ENCODE measurements around the gene TGFBR2. TPM values are rescaled to one million over a fixed set of nuclear protein-coding genes. Genes with fewer than 3 reads are reported as not detected.
A peak's percentile ranks its signal among the peaks of the same experiment; 100 is the strongest.

TGFBR2 gene
- total and polyA plus RNA-seq, 5 donors from 2014 or later: 35.8 to 92.6 (median 57.4) TPM

- Mint-ChIP-seq H3K4me3 (peak overlapping the region in 2 of 4 donors; percentile 22 to 51), H3K27me3 (no peaks in the 10 kb centered on the region), H3K36me3 (peaks cover 19% of the 10 kb centered on the region), H3K9me3 (no peaks in the 10 kb centered on the region), H3K4me1 (peaks cover 61 to 91% (median 73%) of the 10 kb centered on the region in 4 donors), H3K27ac (peak overlapping the region; percentile 33 to 90 (median 90))
- Histone ChIP-seq H3K4me3 (ENCODE audit: low read depth, low read length) (no peak overlapping the region), H3K27me3 (ENCODE audit: control insufficient read depth, insufficient read depth, low read length) (no peaks in the 10 kb centered on the region), H3K36me3 (ENCODE audit: control insufficient read depth, insufficient read depth, low read length) (peaks cover 15% of the 10 kb centered on the region), H3K27ac (ENCODE audit: insufficient read depth, low read length, poor library complexity, severe bottlenecking) (no peak overlapping the region), H3K9me3 (ENCODE audit: control insufficient read depth in 2 of 2, low read length in 2 of 2) (no peaks in the 10 kb centered on the region), H3K4me1 (ENCODE audit: control insufficient read depth, insufficient read depth, low read length, poor library complexity, severe bottlenecking) (peaks cover 84% of the 10 kb centered on the region)
- no peak for DNase-seq
- no peak for ATAC-seq (ENCODE audit: low read depth in 2 of 2)
Measured at GRCh38 chr3:30662836-30663235, 56.4 kb downstream of the TGFBR2 start.

- Mint-ChIP-seq H3K4me3 (peak overlapping the region in 3 of 4 donors; percentile 2 to 61 (median 51)), H3K4me1 (peaks cover 58 to 91% (median 72%) of the 10 kb centered on the region in 4 donors), H3K36me3 (peaks cover 27% of the 10 kb centered on the region), H3K27ac (peak overlapping the region; percentile 90 to 95 (median 91)), H3K27me3 (no peaks in the 10 kb centered on the region), H3K9me3 (peaks cover 0 to 4% (median 0%) of the 10 kb centered on the region in 7 donors)
- Histone ChIP-seq H3K4me3 (ENCODE audit: low read depth, low read length) (no peak overlapping the region), H3K4me1 (ENCODE audit: control insufficient read depth, insufficient read depth, low read length, poor library complexity, severe bottlenecking) (peaks cover 75% of the 10 kb centered on the region), H3K27ac (ENCODE audit: insufficient read depth, low read length, poor library complexity, severe bottlenecking) (peak overlapping the region; percentile 50), H3K36me3 (ENCODE audit: control insufficient read depth, insufficient read depth, low read length) (peaks cover 15% of the 10 kb centered on the region), H3K27me3 (ENCODE audit: control insufficient read depth, insufficient read depth, low read length) (no peaks in the 10 kb centered on the region), H3K9me3 (ENCODE audit: control insufficient read depth in 2 of 2, low read length in 2 of 2) (no peaks in the 10 kb centered on the region)
- DNase-seq (no peak), ATAC-seq (ENCODE audit: low read depth in 2 of 2) (no peak)
Measured at GRCh38 chr3:30663533-30664241, 57.3 kb downstream of the TGFBR2 start.

GRCh38 chr3:30664459-30664858 lies 58.1 kb downstream of the TGFBR2 start:
- Mint-ChIP-seq H3K4me3 (peak overlapping the region; percentile 51 to 68 (median 56)), H3K27me3 (no peaks in the 10 kb centered on the region), H3K36me3 (peaks cover 31% of the 10 kb centered on the region), H3K27ac (peak overlapping the region; percentile 87 to 95 (median 90)), H3K4me1 (peaks cover 54 to 90% (median 66%) of the 10 kb centered on the region in 4 donors), H3K9me3 (peaks cover 0 to 4% (median 0%) of the 10 kb centered on the region in 7 donors)
- Histone ChIP-seq H3K9me3 (ENCODE audit: control insufficient read depth in 2 of 2, low read length in 2 of 2) (no peaks in the 10 kb centered on the region), H3K36me3 (ENCODE audit: control insufficient read depth, insufficient read depth, low read length) (peaks cover 19% of the 10 kb centered on the region), H3K27ac (ENCODE audit: insufficient read depth, low read length, poor library complexity, severe bottlenecking) (peak overlapping the region; percentile 50), H3K27me3 (ENCODE audit: control insufficient read depth, insufficient read depth, low read length) (no peaks in the 10 kb centered on the region), H3K4me1 (ENCODE audit: control insufficient read depth, insufficient read depth, low read length, poor library complexity, severe bottlenecking) (peaks cover 68% of the 10 kb centered on the region), H3K4me3 (ENCODE audit: low read depth, low read length) (peak overlapping the region; percentile 63)
- DNase-seq (peak in 1 of 3 donors; percentile 23), ATAC-seq (ENCODE audit: low read depth in 2 of 2) (no peak)

- Histone ChIP-seq H3K9me3 (ENCODE audit: control insufficient read depth in 2 of 2, low read length in 2 of 2) (no peaks in the 10 kb centered on the region), H3K4me3 (ENCODE audit: low read depth, low read length) (peak overlapping the region; percentile 63), H3K27ac (ENCODE audit: insufficient read depth, low read length, poor library complexity, severe bottlenecking) (peak overlapping the region; percentile 50), H3K4me1 (ENCODE audit: control insufficient read depth, insufficient read depth, low read length, poor library complexity, severe bottlenecking) (peaks cover 63% of the 10 kb centered on the region), H3K27me3 (ENCODE audit: control insufficient read depth, insufficient read depth, low read length) (no peaks in the 10 kb centered on the region), H3K36me3 (ENCODE audit: control insufficient read depth, insufficient read depth, low read length) (peaks cover 22% of the 10 kb centered on the region)
- peaks cover 0 to 4% (median 0%) of the 10 kb centered on the region in 7 donors for H3K9me3 Mint-ChIP-seq
- peak in 2 of 3 donors; percentile 59 to 74 for DNase-seq
- peaks cover 35% of the 10 kb centered on the region for H3K36me3 Mint-ChIP-seq
- no peaks in the 10 kb centered on the region for H3K27me3 Mint-ChIP-seq
- H3K27ac Mint-ChIP-seq: peak overlapping the region; percentile 87 to 95 (median 90)
- peaks cover 54 to 92% (median 68%) of the 10 kb centered on the region in 4 donors for H3K4me1 Mint-ChIP-seq
- peak overlapping the region; percentile 26 to 68 (median 54) for H3K4me3 Mint-ChIP-seq
- peak; percentile 68 to 75 for ATAC-seq (ENCODE audit: low read depth in 2 of 2)
Measured at GRCh38 chr3:30664884-30665283, 58.5 kb downstream of the TGFBR2 start.

- Histone ChIP-seq H3K36me3 (ENCODE audit: control insufficient read depth, insufficient read depth, low read length) (peaks cover 21% of the 10 kb centered on the region), H3K27ac (ENCODE audit: insufficient read depth, low read length, poor library complexity, severe bottlenecking) (peak overlapping the region; percentile 50), H3K4me1 (ENCODE audit: control insufficient read depth, insufficient read depth, low read length, poor library complexity, severe bottlenecking) (peaks cover 57% of the 10 kb centered on the region), H3K27me3 (ENCODE audit: control insufficient read depth, insufficient read depth, low read length) (no peaks in the 10 kb centered on the region), H3K9me3 (ENCODE audit: control insufficient read depth in 2 of 2, low read length in 2 of 2) (no peaks in the 10 kb centered on the region), H3K4me3 (ENCODE audit: low read depth, low read length) (no peak overlapping the region)
- Mint-ChIP-seq H3K27ac (peak overlapping the region; percentile 87 to 95 (median 90)), H3K27me3 (no peaks in the 10 kb centered on the region), H3K36me3 (peaks cover 39% of the 10 kb centered on the region), H3K4me1 (peaks cover 58 to 96% (median 72%) of the 10 kb centered on the region in 4 donors), H3K4me3 (peak overlapping the region; percentile 26 to 68 (median 54)), H3K9me3 (peaks cover 0 to 4% (median 0%) of the 10 kb centered on the region in 7 donors)
- ATAC-seq (ENCODE audit: low read depth in 2 of 2) (no peak), DNase-seq (no peak)
Measured at GRCh38 chr3:30665539-30665938, 59.1 kb downstream of the TGFBR2 start.

GRCh38 chr3:30666572-30667279 lies 60.3 kb downstream of the TGFBR2 start:
- peaks cover 45% of the 10 kb centered on the region for H3K4me1 ChIP-seq (ENCODE audit: control insufficient read depth, insufficient read depth, low read length, poor library complexity, severe bottlenecking)
- peaks cover 44% of the 10 kb centered on the region for H3K36me3 Mint-ChIP-seq
- ATAC-seq (ENCODE audit: low read depth in 2 of 2) (no peak), DNase-seq (no peak)
- H3K4me1 Mint-ChIP-seq: peaks cover 48 to 96% (median 67%) of the 10 kb centered on the region in 4 donors
- H3K4me3 ChIP-seq (ENCODE audit: low read depth, low read length): no peak overlapping the region
- peaks cover 0 to 4% (median 0%) of the 10 kb centered on the region in 7 donors for H3K9me3 Mint-ChIP-seq
- peak overlapping the region; percentile 56 for H3K27ac ChIP-seq (ENCODE audit: insufficient read depth, low read length, poor library complexity, severe bottlenecking)
- H3K27me3 Mint-ChIP-seq: no peaks in the 10 kb centered on the region
- H3K9me3 ChIP-seq (ENCODE audit: control insufficient read depth in 2 of 2, low read length in 2 of 2): no peaks in the 10 kb centered on the region
- peak overlapping the region in 2 of 4 donors; percentile 33 to 67 for H3K4me3 Mint-ChIP-seq
- peaks cover 26% of the 10 kb centered on the region for H3K36me3 ChIP-seq (ENCODE audit: control insufficient read depth, insufficient read depth, low read length)
- peak overlapping the region; percentile 80 to 89 (median 82) for H3K27ac Mint-ChIP-seq
- no peaks in the 10 kb centered on the region for H3K27me3 ChIP-seq (ENCODE audit: control insufficient read depth, insufficient read depth, low read length)

GRCh38 chr3:30667280-30667651 lies 60.9 kb downstream of the TGFBR2 start:
- H3K36me3 Mint-ChIP-seq: peaks cover 47% of the 10 kb centered on the region
- peaks cover 0 to 4% (median 0%) of the 10 kb centered on the region in 7 donors for H3K9me3 Mint-ChIP-seq
- DNase-seq (peak in 1 of 3 donors; percentile 73), ATAC-seq (ENCODE audit: low read depth in 2 of 2) (peak in 1 of 2 donors; percentile 25)
- Histone ChIP-seq H3K27me3 (ENCODE audit: control insufficient read depth, insufficient read depth, low read length) (no peaks in the 10 kb centered on the region), H3K9me3 (ENCODE audit: control insufficient read depth in 2 of 2, low read length in 2 of 2) (no peaks in the 10 kb centered on the region), H3K27ac (ENCODE audit: insufficient read depth, low read length, poor library complexity, severe bottlenecking) (peak overlapping the region; percentile 56), H3K4me1 (ENCODE audit: control insufficient read depth, insufficient read depth, low read length, poor library complexity, severe bottlenecking) (peaks cover 44% of the 10 kb centered on the region), H3K36me3 (ENCODE audit: control insufficient read depth, insufficient read depth, low read length) (peaks cover 29% of the 10 kb centered on the region), H3K4me3 (ENCODE audit: low read depth, low read length) (no peak overlapping the region)
- H3K4me1 Mint-ChIP-seq: peaks cover 43 to 96% (median 64%) of the 10 kb centered on the region in 4 donors
- H3K27me3 Mint-ChIP-seq: no peaks in the 10 kb centered on the region
- H3K27ac Mint-ChIP-seq: peak overlapping the region; percentile 45 to 80 (median 49)
- H3K4me3 Mint-ChIP-seq: peak overlapping the region in 2 of 4 donors; percentile 33 to 35

Data from CD4-positive, CD25-positive, alpha-beta regulatory T cell (primary cell).